Activated T-helper 1 cell treated with Interleukin-2 at 50 U/mL for 16 hours (primary cell): ENCODE results near the gene MYMX.
A peak's percentile ranks its signal among the peaks of the same experiment; 100 is the strongest.
"Not testable (repeated sequence)": the region's sequence is repeated elsewhere in the genome, so short reads cannot be mapped to it uniquely, and the experiment has no call there.

Experiments used
- DNase-seq: peaks from one replicate; pipeline ENCODE4 v3.0.0-alpha.2; 2020; ENCODE audit warnings: low read depth

MYMX gene

GRCh38 chr6:44219815-44220784 lies 3.4 kb downstream of the MYMX start:
- DNase-seq = no peak

DNA sequence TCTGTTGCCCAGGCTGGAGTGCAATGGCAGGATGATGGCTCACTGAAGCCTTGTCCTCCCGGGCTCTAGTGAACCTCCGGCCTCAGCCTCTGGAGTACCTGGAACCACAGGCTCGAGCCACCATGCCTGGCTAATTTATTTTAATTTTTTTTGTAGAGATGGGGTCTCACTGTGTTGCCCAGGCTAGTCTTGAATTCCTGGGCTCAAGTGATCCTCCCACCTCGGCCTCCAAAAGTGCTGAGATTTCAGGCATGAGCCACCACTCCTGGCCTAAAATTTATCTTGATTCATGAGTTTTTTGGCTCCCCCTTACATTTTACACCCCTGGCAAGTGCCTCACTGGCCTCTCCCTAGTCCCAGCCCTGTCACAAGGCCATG lies 4.2 kb downstream of the MYMX start:
- DNase-seq = no peak

DNA sequence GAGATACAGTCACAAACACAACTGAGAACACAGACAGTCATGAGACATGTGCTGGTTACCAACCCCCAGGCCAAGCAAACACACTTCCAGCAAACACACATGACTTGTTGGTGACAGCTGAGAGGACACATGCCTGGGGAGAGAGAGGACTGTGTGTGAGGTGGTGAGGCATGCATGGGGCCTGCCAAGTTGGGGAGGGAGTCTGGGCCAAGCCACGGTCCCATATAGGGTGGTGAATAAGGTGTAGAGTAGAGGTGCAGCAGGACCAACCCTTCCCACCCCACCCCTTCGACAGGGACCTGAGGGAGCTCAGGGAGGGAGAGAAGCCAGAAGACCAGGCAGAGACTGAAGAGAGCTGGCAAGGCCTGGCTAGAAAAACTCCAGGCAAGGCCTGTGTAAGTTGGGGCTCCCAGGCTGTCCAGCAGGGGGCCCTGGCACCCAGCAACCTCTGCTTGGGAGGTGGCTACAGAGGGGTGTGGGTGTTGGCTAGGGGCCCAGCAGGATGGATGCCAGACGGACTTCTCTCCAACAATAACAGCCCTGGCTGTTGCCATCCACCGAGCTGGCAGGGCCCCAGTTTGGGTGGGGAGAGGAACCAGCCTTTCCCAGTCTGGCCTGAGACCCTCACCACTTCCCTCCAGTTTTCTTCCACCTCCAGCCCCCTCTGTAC lies 4.7 kb downstream of the MYMX start:
- peak; percentile 56 for DNase-seq

DNA sequence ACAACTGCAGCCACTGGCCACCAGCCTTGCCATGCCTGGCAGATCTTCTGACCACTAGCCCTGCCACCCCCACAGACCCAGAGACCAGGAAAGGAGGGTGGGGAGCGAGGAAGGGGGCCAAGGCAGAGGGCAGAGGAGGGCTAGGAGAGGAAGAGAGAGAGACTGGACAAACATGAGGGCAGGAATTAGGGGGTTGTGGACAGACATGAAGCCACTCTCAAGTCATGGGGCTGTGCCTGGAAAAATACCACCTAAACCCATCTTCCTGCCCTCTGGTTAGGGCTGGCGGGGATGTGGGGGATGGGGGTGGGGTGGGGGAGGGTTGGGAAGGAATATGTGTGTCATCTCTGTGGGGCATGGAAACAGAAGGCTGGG lies 5.2 kb downstream of the MYMX start:
- no peak for DNase-seq

GRCh38 chr6:44222486-44223318 lies 6.0 kb downstream of the MYMX start:
- no peak for DNase-seq

DNA sequence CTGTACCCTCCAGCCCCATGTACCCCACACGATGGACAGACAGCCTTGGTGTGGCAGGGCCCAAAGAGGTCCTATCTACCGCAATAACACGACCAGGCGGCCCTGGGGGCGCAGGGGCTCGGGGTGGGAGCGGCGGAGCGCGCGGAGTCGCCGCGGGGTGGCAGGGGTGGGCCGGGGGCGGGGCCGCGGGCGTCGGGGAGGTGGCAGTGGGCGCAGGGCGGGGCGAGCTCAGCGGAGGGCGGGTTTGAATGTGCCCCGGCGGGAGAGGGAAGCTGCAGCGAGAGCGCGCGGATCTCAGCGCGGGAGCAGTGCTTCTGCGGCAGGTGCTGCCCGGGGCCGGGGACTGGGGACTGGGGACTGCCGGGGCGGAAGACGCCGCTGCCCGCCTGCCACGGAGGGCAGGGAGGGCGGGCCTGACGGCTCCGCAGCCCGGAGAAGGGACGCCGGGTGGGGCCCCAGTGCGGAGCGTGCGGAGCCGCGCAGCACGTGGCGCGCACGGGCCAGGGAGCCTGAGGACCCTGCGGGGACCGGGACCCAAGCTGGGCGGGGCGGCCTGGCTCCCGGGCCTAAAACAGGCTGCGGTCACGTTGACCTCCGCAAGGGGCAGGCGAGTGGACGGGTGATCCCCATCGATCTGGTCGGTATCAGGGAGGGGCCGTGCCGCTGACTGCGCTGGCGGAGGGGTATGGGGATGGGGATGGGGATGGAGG lies 6.7 kb downstream of the MYMX start, which contains the start of gene SLC29A1:
Gene SLC29A1, plus strand, starts transcription at position 277 of the 710 bp plus-strand sequence. CDS start 3,719 bp downstream, outside the sequence.
- peak; percentile 75 for DNase-seq

DNA sequence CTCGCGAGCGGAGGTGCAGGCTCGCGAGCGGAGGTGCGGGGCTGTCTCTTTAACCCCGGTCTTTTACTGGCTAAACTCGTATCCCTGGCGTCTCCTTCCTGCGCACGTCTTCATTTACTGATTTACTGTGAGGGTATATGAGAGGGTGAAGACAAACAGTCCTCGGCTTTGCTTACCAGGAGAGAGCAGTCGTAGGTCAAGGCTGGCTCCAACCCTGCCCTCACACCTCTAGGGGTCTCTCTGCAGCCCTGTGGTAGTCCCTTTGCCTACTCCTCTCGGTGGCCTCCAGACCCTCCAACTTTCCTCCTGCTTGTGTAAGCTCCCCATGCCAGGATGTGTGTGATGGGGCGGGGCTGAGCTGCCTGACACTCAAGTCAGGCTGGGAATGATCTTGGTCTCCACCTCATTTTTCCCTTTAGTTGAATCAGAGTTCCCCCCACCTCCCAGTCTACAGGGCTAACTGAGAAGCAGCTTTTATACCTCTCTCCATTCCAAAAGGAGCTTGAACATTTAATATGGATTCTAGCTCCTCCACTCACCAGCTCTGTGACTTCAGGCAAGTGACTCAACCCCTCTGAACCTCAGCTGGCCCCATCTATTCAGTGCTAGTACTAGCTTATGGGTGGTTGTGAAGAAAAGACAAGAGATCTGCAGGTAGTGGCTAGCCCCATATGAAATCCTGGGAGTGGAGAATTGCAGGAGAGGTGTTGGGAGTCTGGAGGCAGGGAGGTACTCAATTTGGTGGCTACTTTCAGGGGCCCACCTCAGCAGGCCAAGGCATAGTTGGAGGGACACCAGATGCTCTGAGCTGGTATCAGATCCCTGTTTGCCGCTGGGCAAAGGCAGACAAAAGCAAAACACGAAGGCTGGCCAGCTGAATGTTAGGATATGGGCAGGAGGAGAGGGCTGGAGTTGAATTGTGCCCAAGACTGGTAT lies 7.6 kb downstream of the MYMX start:
- no peak for DNase-seq

DNA sequence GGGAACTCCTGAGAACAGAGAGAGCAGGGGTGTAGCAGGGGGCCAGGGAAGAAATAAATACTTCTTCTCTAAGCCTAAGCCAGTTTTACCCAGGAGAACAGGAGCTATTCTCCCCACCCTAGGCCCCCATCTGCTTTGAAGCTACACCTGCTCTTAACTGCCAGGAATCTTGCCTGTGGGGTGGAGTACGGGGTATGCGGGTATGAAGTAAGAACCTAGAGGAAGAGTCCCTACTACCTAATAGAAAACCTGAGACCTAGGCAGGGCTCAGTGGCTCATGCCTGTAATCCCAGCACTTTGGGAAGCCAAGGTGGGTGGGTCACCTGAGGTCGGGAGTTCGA lies 8.2 kb downstream of the MYMX start:
- no peak for DNase-seq

GRCh38 chr6:44225579-44226325 lies 9.0 kb downstream of the MYMX start:
- no peak for DNase-seq

- DNase-seq = no peak
Measured at GRCh38 chr6:44226368-44227147, 9.8 kb downstream of the MYMX start.

DNA sequence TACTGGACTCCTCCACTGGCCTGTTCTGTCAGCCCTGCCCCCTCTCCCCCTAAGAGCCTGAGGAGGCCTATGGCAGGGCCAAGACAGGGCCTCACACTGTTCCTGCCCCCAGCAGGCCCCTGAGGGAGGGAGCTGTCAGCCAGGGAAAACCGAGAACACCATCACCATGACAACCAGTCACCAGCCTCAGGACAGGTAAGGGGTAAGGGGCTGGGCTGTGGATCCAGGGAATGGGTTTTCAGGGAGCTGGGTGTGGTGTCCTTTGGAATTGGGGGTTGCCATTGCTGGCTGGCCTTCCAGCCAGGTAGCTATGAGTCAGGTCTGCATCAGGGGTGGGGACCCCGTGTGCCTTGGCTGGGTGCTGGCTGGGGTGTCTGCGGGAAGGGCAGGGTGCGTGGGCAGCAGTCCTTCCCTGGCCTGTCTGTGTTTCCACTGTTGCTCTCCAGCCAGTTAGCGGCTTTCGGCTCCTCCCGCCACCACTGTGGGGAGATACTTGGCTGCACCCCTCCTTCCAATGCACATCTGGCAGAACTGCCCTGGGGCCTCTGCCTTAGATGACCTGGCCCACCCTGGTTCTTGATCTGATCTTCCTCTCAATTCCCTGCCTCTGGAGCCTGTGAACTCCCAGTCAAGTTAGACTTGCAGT lies 10.5 kb downstream of the MYMX start:
- no peak for DNase-seq

GRCh38 chr6:44228031-44228430 lies 11.3 kb downstream of the MYMX start:
- DNase-seq = no peak

DNA sequence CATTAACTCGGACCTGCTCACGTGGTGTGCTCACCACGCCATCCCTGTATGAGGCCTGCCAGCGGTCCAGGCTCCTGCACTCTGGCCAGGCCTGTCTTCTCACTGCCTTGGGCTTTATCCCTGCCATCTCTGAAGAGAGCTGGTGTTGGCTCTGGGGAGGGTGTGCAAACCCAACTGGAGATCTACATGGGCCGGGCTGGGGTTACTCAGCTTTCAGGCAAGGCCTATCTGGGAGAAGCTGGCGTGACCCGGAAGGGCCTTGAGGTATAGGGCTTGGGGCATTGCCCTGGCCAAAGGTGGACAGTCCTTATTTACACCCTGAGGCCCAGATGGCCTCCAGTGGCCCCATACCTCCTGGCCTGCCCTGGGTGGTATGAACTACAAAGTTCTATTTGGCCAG lies 11.7 kb downstream of the MYMX start:
- no peak for DNase-seq

- DNase-seq = no peak
Measured at GRCh38 chr6:44228836-44229235, 12.1 kb downstream of the MYMX start.

- no peak for DNase-seq
Measured at GRCh38 chr6:44229376-44230033, 12.8 kb downstream of the MYMX start.

DNA sequence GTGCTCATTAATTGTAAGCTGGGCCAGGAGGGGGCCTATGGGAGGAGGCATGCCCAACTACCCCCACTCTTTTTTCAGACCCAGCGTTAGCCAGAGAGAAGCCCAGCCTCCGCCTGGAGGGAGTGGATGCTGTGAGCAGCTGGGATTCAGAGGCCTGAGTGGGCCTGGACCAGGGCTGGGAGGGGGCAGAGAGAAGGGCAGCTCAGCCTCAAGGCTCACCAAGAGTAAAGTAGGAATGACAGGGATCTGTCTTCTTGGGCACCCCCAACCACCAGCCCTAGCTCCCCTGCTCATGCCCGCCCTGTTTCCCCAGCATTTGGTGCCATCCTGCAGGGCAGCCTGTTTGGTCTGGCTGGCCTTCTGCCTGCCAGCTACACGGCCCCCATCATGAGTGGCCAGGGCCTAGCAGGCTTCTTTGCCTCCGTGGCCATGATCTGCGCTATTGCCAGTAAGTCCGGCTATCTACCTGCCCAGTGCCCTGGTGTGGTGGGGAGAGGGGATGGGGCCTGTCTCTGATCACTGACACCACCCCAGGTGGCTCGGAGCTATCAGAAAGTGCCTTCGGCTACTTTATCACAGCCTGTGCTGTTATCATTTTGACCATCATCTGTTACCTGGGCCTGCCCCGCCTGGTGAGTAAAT lies 13.4 kb downstream of the MYMX start:
- no peak for DNase-seq

- DNase-seq = not testable (repeated sequence)
Measured at GRCh38 chr6:44231426-44231825, 14.7 kb downstream of the MYMX start.
